ENCODE measurements around the gene TTBK2. TPM values are rescaled to one million over a fixed set of nuclear protein-coding genes. Genes with fewer than 3 reads are reported as not detected.

The TTBK2 gene
- total RNA-seq, 4 donors from 2014 or later, result 6.0 to 16.2 (median 11.9) TPM

DNA sequence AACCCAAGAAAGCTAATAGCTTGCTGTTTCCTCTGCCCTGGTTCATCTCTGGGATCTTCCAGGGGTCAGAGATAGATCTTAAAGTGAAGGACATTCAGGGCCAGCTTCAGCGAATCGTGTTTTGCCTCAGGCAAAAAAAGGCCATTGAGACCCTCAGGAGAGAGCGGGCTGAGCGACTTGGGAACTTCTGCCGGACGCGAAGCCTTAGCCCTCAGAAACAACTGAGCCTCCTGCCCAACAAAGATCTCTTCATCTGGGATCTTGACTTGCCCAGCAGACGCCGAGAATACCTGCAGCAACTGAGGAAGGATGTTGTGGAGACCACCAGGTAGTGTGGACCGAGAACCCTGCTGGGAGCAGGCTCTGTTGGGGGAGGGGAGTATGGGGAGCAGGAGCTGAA lies 226.2 kb downstream of the TTBK2 start:
- 92 to 93% methylated on average over 10 of the region's 10 CpGs for WGBS, 2 donors
- DNase-seq (ENCODE audit: low spot score in 2 of 2), result peak in 1 of 2 donors; percentile 43
- no peak overlapping the region for H3K4me3 ChIP-seq (ENCODE audit: low read depth, poor library complexity, severe bottlenecking)
- TF ChIP-seq POLR2A (IDR thresholded peaks at IDR 0.05) (no peak), CTCF (IDR thresholded peaks at IDR 0.05) (no peak)
- intact Hi-C loops (cut with DNase I; ENCODE audit: low total_unique reads), result no loop called here

- TF ChIP-seq POLR2A (IDR thresholded peaks at IDR 0.05), result no peak
- no peak for TF ChIP-seq CTCF (IDR thresholded peaks at IDR 0.05)
- intact Hi-C loops (cut with DNase I; ENCODE audit: low total_unique reads), result no loop called here
- 95 to 98% methylated on average over 4 to 6 of the region's 6 CpGs for WGBS, 2 donors
- no peak overlapping the region for H3K4me3 ChIP-seq (ENCODE audit: low read depth, poor library complexity, severe bottlenecking)
- DNase-seq (ENCODE audit: low spot score in 2 of 2), result peak in 1 of 2 donors; percentile 61
Measured at GRCh38 chr15:42693942-42694341, 226.6 kb downstream of the TTBK2 start.

GRCh38 chr15:42693496-42693895 lies 227.1 kb downstream of the TTBK2 start:
- H3K4me3 ChIP-seq (ENCODE audit: low read depth, poor library complexity, severe bottlenecking), result no peak overlapping the region
- intact Hi-C loops (cut with DNase I; ENCODE audit: low total_unique reads), result no loop called here
- 90 to 100% methylated on average over 3 to 6 of the region's 6 CpGs for WGBS, 2 donors
- peak in 1 of 2 donors; percentile 58 for DNase-seq (ENCODE audit: low spot score in 2 of 2)
- no peak for TF ChIP-seq CTCF (IDR thresholded peaks at IDR 0.05)
- no peak for TF ChIP-seq POLR2A (IDR thresholded peaks at IDR 0.05)

DNA sequence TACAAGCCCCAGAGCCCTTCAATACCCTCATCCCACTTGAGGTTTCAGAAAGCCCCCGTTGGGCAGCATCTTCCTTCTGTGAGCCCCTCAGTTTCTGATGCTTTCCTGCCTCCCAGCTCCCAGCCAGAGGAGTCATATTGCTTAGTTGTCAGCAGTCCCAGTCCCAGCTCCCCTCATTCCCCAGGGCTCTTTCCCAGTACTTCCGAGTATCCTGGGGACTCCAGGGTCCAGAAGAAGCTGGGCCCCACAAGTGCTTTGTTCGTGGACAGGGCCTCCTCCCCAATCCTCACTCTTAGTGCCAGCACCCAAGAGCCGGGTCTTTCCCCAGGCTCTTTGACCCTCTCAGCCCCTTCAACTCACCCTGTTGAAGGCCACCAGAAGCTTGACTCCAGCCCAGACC lies 227.6 kb downstream of the TTBK2 start:
- DNase-seq (ENCODE audit: low spot score in 2 of 2), result peak in 1 of 2 donors; percentile 78
- 88 to 96% methylated on average over 4 of the region's 4 CpGs for WGBS, 2 donors
- TF ChIP-seq POLR2A (IDR thresholded peaks at IDR 0.05) (no peak), CTCF (IDR thresholded peaks at IDR 0.05) (no peak)
- H3K4me3 ChIP-seq (ENCODE audit: low read depth, poor library complexity, severe bottlenecking), result no peak overlapping the region
- intact Hi-C loops (cut with DNase I; ENCODE audit: low total_unique reads), result no loop called here

DNA sequence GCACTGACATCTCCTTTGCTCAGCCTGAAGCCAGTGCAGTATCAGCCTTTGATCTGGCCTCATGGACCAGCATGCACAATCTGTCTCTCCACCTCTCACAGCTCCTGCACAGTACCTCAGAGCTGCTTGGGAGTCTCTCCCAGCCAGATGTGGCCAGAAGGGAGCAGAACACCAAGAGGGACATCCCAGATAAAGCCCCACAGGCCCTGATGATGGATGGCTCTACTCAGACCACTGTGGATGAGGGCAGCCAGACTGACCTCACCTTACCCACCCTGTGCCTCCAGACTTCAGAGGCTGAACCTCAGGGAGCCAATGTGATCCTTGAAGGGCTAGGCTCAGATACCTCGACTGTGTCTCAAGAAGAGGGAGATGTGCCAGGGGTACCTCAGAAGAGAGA lies 228.0 kb downstream of the TTBK2 start:
- DNase-seq (ENCODE audit: low spot score in 2 of 2), result peak in 1 of 2 donors; percentile 64
- TF ChIP-seq POLR2A (IDR thresholded peaks at IDR 0.05) (no peak), CTCF (IDR thresholded peaks at IDR 0.05) (no peak)
- H3K4me3 ChIP-seq (ENCODE audit: low read depth, poor library complexity, severe bottlenecking), result no peak overlapping the region
- 75 to 100% methylated on average over 1 of the region's 1 CpG for WGBS, 2 donors
- intact Hi-C loops (cut with DNase I; ENCODE audit: low total_unique reads), result no loop called here

- intact Hi-C loops (cut with DNase I; ENCODE audit: low total_unique reads), result no loop called here
- H3K4me3 ChIP-seq (ENCODE audit: low read depth, poor library complexity, severe bottlenecking), result no peak overlapping the region
- DNase-seq (ENCODE audit: low spot score in 2 of 2), result no peak
- no peak for TF ChIP-seq POLR2A (IDR thresholded peaks at IDR 0.05)
- TF ChIP-seq CTCF (IDR thresholded peaks at IDR 0.05), result no peak
- 85 to 88% methylated on average over 9 of the region's 9 CpGs for WGBS, 2 donors
Measured at GRCh38 chr15:42691770-42692169, 228.8 kb downstream of the TTBK2 start.
